AG20443 (cell line): ENCODE measurements around the gene KDM4F.

Experiments used
- DNase-seq: peaks from one replicate; pipeline ENCODE4 v3.0.0; 2012; ENCODE audit warnings: low spot score, mixed read lengths

Gene KDM4F

GRCh38 chr11:95091663-95092180 is 42.5 kb downstream of the KDM4F start:
- no peak for DNase-seq

DNA sequence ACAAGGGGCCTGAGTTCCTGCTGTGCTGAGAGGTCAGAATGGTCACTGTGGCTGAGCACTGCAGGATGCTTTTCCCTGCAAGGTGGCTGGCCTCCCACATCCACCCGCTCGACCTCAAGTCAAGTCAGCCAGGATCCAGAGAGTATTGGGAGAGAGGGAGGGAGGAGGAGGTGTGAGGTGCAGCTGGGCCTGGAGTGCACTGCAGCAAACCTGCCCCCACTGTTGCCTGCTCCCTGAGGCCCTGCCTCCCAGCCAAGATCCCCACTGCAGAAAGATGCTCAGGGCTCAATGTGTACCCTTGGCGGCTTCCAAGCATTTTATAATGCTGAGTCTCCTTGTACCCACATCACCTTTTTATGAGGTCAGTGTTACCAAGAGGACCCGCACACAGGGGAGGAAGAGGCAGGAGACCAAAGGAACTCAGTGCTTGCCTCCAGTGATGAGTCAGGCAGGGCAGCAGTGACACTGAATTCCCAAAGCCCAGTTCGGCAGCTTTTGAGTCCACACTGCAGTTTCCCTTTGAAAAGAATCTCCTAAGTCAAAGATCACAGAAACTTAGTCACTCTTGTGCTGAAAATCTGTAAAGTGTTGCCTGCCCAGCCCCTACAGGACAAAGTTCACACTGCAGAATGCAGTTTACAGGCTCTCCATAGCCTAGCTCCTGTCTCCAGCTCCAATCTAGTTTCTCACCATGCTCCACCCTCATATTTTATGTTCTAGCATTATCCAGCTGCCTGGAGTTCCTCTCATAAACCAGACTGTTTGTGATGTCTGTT is 43.5 kb downstream of the KDM4F start:
- peak; percentile 63 for DNase-seq

DNA sequence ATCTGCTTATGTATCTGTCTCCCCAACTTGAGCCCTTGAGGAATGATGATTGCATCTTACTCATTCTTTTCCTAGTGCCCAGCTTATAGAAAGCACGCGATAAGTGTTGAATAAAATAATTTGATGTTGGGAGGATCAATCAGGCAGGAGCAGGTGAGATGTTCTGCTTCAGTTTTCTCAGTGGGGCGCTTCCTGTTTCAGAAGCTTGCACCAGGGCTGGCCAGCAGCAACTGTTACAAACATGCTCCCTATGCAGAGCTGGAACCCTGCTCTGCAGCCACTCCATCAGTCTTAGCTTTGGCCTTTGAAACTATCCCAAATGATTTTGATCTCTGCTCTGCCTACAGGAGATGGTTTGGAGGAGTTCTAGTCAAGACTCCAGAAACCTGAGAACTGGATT is 44.3 kb downstream of the KDM4F start:
- DNase-seq = no peak

GRCh38 chr11:95095858-95096587 is 46.8 kb downstream of the KDM4F start:
- DNase-seq = peak; percentile 42

DNA sequence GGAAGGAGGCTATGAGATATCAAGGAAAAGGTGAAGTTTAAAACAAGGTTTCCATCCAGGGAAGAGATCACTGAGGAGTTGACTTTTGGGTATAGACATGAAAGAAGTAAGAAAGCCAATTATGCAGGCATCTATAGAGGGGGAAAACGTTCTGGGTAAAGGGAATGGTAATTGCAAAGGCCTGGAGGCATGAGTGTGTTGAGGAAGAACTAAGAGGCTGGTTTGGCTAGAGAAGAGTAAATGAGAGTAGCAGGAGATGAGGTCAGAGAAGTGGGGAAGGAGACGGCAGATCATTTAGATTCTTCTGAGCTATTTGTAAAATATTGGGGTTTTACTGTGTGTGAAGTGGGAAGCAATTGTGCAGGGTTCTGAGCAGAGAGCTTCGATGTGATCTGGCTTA is 48.0 kb downstream of the KDM4F start:
- no peak for DNase-seq

DNA sequence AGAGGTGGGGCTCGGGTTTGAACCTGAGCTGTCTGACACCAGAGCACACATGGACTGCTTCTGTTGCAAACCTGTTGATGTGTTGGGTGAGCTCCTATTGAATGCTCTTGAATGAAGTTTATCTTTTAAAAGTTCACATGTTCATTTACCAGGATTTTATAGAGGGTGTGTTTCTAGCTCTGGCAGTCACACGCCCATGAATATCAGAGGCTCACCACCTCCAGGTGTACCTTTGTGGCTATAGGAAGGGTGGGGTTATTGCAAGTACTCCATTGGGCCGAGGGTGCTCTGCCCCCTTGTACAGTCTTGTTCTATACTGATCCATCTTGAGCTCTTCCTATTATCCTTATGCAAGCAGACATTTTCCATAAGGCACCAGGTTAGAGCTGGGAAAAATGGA is 49.6 kb downstream of the KDM4F start:
- DNase-seq = no peak

- no peak for DNase-seq
Observed at GRCh38 chr11:95100191-95100648, 51.0 kb downstream of the KDM4F start.
